Fibroblast of lung (primary cell): ENCODE data around the gene PODXL2. TPM values are rescaled to one million over a fixed set of nuclear protein-coding genes. Genes with fewer than 3 reads are reported as not detected.

Experiments
- DNase-seq, 2 donors: peaks; one replicate each; pipeline versions ENCODE4 v3.0.0 to v3.0.0-alpha.2; 2010; ENCODE audit warnings: low read depth in 2 of 2
- H2AFZ ChIP-seq: 2 replicates; pipeline ENCODE4 v1.5.1; 2012; ENCODE audit warnings: low read length, control low read depth, inconsistent platforms
- H3K27ac ChIP-seq: 2 replicates; pipeline ENCODE4 v1.5.1; 2011; ENCODE audit warnings: low read length, control low read depth; ENCODE audit not compliant: insufficient read depth
- H3K27me3 ChIP-seq: 2 replicates; pipeline ENCODE4 v1.5.1; 2011; ENCODE audit warnings: mild to moderate bottlenecking, low read length; ENCODE audit not compliant: control insufficient read depth, insufficient read depth
- H3K36me3 ChIP-seq: 2 replicates; pipeline ENCODE4 v1.5.1; 2011; ENCODE audit warnings: low read length; ENCODE audit not compliant: control insufficient read depth, insufficient read depth
- H3K4me1 ChIP-seq: 2 replicates; pipeline ENCODE4 v1.5.1; 2011; ENCODE audit warnings: low read length; ENCODE audit not compliant: control insufficient read depth, insufficient read depth; ENCODE audit errors: extremely low read depth
- H3K4me2 ChIP-seq: 2 replicates; pipeline ENCODE4 v1.5.1; 2011; ENCODE audit warnings: low read length, control low read depth; ENCODE audit not compliant: insufficient read depth; ENCODE audit errors: extremely low read depth
- H3K4me3 ChIP-seq, 4 experiments: fragments of 200-600 bp in 1 of 4; sonication (generic) in 1 of 4; replicated peaks in 1 of 4; 2 replicates each; pipeline ENCODE4 v1.5.1; 2011 to 2016; ENCODE audit warnings: low read length in 4 of 4, low read depth in 3 of 4, mild to moderate bottlenecking in 3 of 4, control low read depth in 2 of 4, inconsistent platforms in 1 of 4, mixed read lengths in 1 of 4; ENCODE audit not compliant: insufficient read depth in 1 of 4; ENCODE audit errors: control extremely low read depth in 1 of 4
- H3K79me2 ChIP-seq: 2 replicates; pipeline ENCODE4 v1.5.1; 2012; ENCODE audit warnings: mild to moderate bottlenecking, low read length, inconsistent platforms; ENCODE audit not compliant: control insufficient read depth, insufficient read depth
- H3K9ac ChIP-seq: 2 replicates; pipeline ENCODE4 v1.5.1; 2011; ENCODE audit warnings: mild to moderate bottlenecking, low read length, control low read depth; ENCODE audit not compliant: insufficient read depth
- H3K9me3 ChIP-seq: 2 replicates; pipeline ENCODE4 v1.5.1; 2012; ENCODE audit warnings: low read depth, low read length; ENCODE audit not compliant: control insufficient read depth, insufficient read depth
- H4K20me1 ChIP-seq: 2 replicates; pipeline ENCODE4 v1.5.1; 2011; ENCODE audit warnings: low read length; ENCODE audit not compliant: control insufficient read depth, insufficient read depth; ENCODE audit errors: extremely low read depth
- CTCF ChIP-seq, 2 donors: IDR thresholded peaks in 1 of 2; conservative IDR thresholded peaks in 1 of 2; 1 replicate in 1 of 2; 2 replicates in 1 of 2; pipeline ENCODE4 v1.5.1; 2011 to 2012; ENCODE audit warnings: low read length in 2 of 2, control low read depth in 1 of 2, inconsistent platforms in 1 of 2, low read depth in 1 of 2, mild to moderate bottlenecking in 1 of 2
- EZH2 ChIP-seq: IDR thresholded peaks from 2 replicates; pipeline ENCODE4 v1.5.1; 2012; ENCODE audit warnings: low read length, control low read depth, mild to moderate bottlenecking; ENCODE audit errors: missing control alignments
- polyA plus RNA-seq, 2 donors: library from polyadenylated mRNA; depleted of rRNA in 1 of 2; stranded (reverse) in 1 of 2; unstranded in 1 of 2; fragments of >200 nt; gene quantifications; 2 replicates each; pipeline ENCODE4 v1.2.1, GENCODE V29; 2011 to 2012; ENCODE audit warnings: missing spikeins in 1 of 2
- total RNA-seq: library from RNA; depleted of rRNA; stranded (reverse); fragments of >200 nt; gene quantifications from 2 replicates; pipeline ENCODE4 v1.2.1, GENCODE V29; 2014

The PODXL2 gene
- total and polyA plus RNA-seq, 2 donors (not counting 1 experiment from before 2014, with no cell fraction given), result 0.50 to 0.98 TPM

GRCh38 chr3:127720985-127721935 lies 92.3 kb downstream of the PODXL2 start:
- H3K27ac ChIP-seq, result no peak overlapping the region
- no peaks in the 10 kb centered on the region for H4K20me1 ChIP-seq
- H3K4me3 ChIP-seq, result no peak overlapping the region
- H3K4me2 ChIP-seq, result no peak overlapping the region
- H3K9ac ChIP-seq, result no peak overlapping the region
- no peaks in the 10 kb centered on the region for H3K9me3 ChIP-seq
- H3K79me2 ChIP-seq, result no peaks in the 10 kb centered on the region
- no peak overlapping the region for H2AFZ ChIP-seq
- H3K27me3 ChIP-seq, result no peaks in the 10 kb centered on the region
- peaks cover 9% of the 10 kb centered on the region for H3K36me3 ChIP-seq
- peaks cover 2% of the 10 kb centered on the region for H3K4me1 ChIP-seq
- DNase-seq, result no peak
- no peak for TF ChIP-seq EZH2
- TF ChIP-seq CTCF (conservative IDR thresholded peaks at IDR 0.05 in 1 of 2, IDR thresholded peaks at IDR 0.05 in 1 of 2; ENCODE audit: low read depth in 1 of 2, low read length in 2 of 2), result no peak

- no peaks in the 10 kb centered on the region for H3K79me2 ChIP-seq
Observed at GRCh38 chr3:127722091-127722784, 93.3 kb downstream of the PODXL2 start.

More at GRCh38 chr3:127722091-127722784, 93.3 kb downstream of the PODXL2 start:
- TF ChIP-seq CTCF (conservative IDR thresholded peaks at IDR 0.05 in 1 of 2, IDR thresholded peaks at IDR 0.05 in 1 of 2; ENCODE audit: low read depth in 1 of 2, low read length in 2 of 2), result no peak
- TF ChIP-seq EZH2, result no peak
- Histone ChIP-seq H3K27ac (no peak overlapping the region), H4K20me1 (no peaks in the 10 kb centered on the region), H3K9ac (no peak overlapping the region), H3K4me1 (peaks cover 2% of the 10 kb centered on the region), H3K36me3 (peaks cover 5% of the 10 kb centered on the region), H3K27me3 (no peaks in the 10 kb centered on the region), H2AFZ (no peak overlapping the region), H3K4me2 (no peak overlapping the region), H3K4me3 (no peak overlapping the region), H3K9me3 (no peaks in the 10 kb centered on the region)
- no peak for DNase-seq

Other genes starting within 250 kb of the PODXL2 start
- gene TPRA1, start 38.5 kb upstream of the PODXL2 start, total RNA-seq, result 35.4 and 47.4 TPM in 2 replicates
- gene TPRA1, start 38.5 kb upstream of the PODXL2 start, polyA plus RNA-seq, result 17.5 and 17.9 TPM in 2 replicates
- gene MCM2, start 30.8 kb upstream of the PODXL2 start, total RNA-seq, result 11.6 TPM in 2 replicates
- 17.2 and 47.0 TPM in 2 replicates for gene MCM2, start 30.8 kb upstream of the PODXL2 start, polyA plus RNA-seq
- gene ABTB1, start 43.8 kb downstream of the PODXL2 start, total RNA-seq, result 8.2 and 15.5 TPM in 2 replicates
- gene ABTB1, start 43.8 kb downstream of the PODXL2 start, polyA plus RNA-seq, result 7.9 and 11.8 TPM in 2 replicates
- gene MGLL, start 193.3 kb downstream of the PODXL2 start, total RNA-seq, result 15.2 and 60.1 TPM in 2 replicates
- gene MGLL, start 193.3 kb downstream of the PODXL2 start, polyA plus RNA-seq, result 69.8 and 122 TPM in 2 replicates